Large intestine (tissue), 3 donors: Measurements from ENCODE around the gene TMEM39A. TPM values are rescaled to one million over a fixed set of nuclear protein-coding genes. Genes with fewer than 3 reads are reported as not detected.

Source experiments
- DNase-seq, 2 donors: peaks; one replicate each; pipeline versions ENCODE4 v3.0.0 to v3.0.0-alpha.2; 2013
- H3K27ac ChIP-seq: one replicate; pipeline ENCODE4 v1.5.1; 2013; ENCODE audit warnings: low read length
- H3K27me3 ChIP-seq: 2 replicates; pipeline ENCODE4 v1.6.1; 2013; ENCODE audit warnings: low read length; ENCODE audit not compliant: control insufficient read depth, insufficient read depth
- H3K36me3 ChIP-seq: 2 replicates; pipeline ENCODE4 v1.6.1; 2013; ENCODE audit warnings: low read length; ENCODE audit not compliant: control insufficient read depth, insufficient read depth
- H3K4me1 ChIP-seq: one replicate; pipeline ENCODE4 v1.6.1; 2013; ENCODE audit warnings: low read length; ENCODE audit not compliant: control insufficient read depth, insufficient read depth
- H3K4me3 ChIP-seq: one replicate; pipeline ENCODE4 v1.5.1; 2013; ENCODE audit warnings: low read length
- H3K9me3 ChIP-seq: one replicate; pipeline ENCODE4 v1.6.1; 2013; ENCODE audit warnings: mild to moderate bottlenecking, low read depth, low read length, moderate library complexity; ENCODE audit not compliant: control insufficient read depth
- WGBS: methylation state at CpG from one replicate; pipeline ENCODE4 v1.1.5; 2013; ENCODE audit warnings: low lambda C conversion rate; ENCODE audit not compliant: insufficient coverage; 5-methylcytosine and 5-hydroxymethylcytosine counted together
- polyA plus RNA-seq: library from polyadenylated mRNA; unstranded; fragments of 120-200 nt; gene quantifications from one replicate; pipeline ENCODE4 v1.2.1, GENCODE V29; 2013

Gene TMEM39A
- polyA plus RNA-seq, 1 donor = 37.9 TPM

GRCh38 chr3:119420196-119420595 is 43.2 kb downstream of the TMEM39A start:
- WGBS = no CpG with 5 or more reads among the region's 2 CpGs
- no peaks in the 10 kb centered on the region for H3K4me1 ChIP-seq
- no peaks in the 10 kb centered on the region for H3K27me3 ChIP-seq
- DNase-seq = no peak
- H3K27ac ChIP-seq = no peak overlapping the region
- no peak overlapping the region for H3K4me3 ChIP-seq
- H3K9me3 ChIP-seq = peaks cover 9% of the 10 kb centered on the region
- no peaks in the 10 kb centered on the region for H3K36me3 ChIP-seq

- no peaks in the 10 kb centered on the region for H3K9me3 ChIP-seq
- DNase-seq = peak in 1 of 2 donors; percentile 3
These were observed 44.8 kb downstream of the TMEM39A start for GRCh38 chr3:119418641-119419040.

GRCh38 chr3:119417771-119418512 is 45.5 kb downstream of the TMEM39A start:
- no peak overlapping the region for H3K27ac ChIP-seq
- DNase-seq = peak; percentile 12 to 15
- no peaks in the 10 kb centered on the region for H3K4me1 ChIP-seq
- H3K36me3 ChIP-seq = peaks cover 13% of the 10 kb centered on the region
- 100% methylated on average over 1 of the region's 8 CpGs for WGBS
- H3K4me3 ChIP-seq = no peak overlapping the region
- H3K9me3 ChIP-seq = no peaks in the 10 kb centered on the region
- H3K27me3 ChIP-seq = no peaks in the 10 kb centered on the region

More at GRCh38 chr3:119418641-119419040, 44.8 kb downstream of the TMEM39A start:
- Histone ChIP-seq H3K27ac (no peak overlapping the region), H3K27me3 (no peaks in the 10 kb centered on the region), H3K4me3 (no peak overlapping the region), H3K4me1 (no peaks in the 10 kb centered on the region), H3K36me3 (peaks cover 13% of the 10 kb centered on the region)

- Histone ChIP-seq H3K4me1 (no peaks in the 10 kb centered on the region), H3K9me3 (no peaks in the 10 kb centered on the region), H3K27ac (no peak overlapping the region), H3K27me3 (no peaks in the 10 kb centered on the region), H3K36me3 (peaks cover 13% of the 10 kb centered on the region), H3K4me3 (no peak overlapping the region)
- no CpG with 5 or more reads among the region's 1 CpG for WGBS
- no peak for DNase-seq
These were observed 46.5 kb downstream of the TMEM39A start for GRCh38 chr3:119416873-119417272.

GRCh38 chr3:119413603-119414280 is 49.7 kb downstream of the TMEM39A start:
- H3K4me3 ChIP-seq = no peak overlapping the region
- no peak for DNase-seq
- H3K36me3 ChIP-seq = peaks cover 15% of the 10 kb centered on the region
- H3K9me3 ChIP-seq = no peaks in the 10 kb centered on the region
- H3K27me3 ChIP-seq = no peaks in the 10 kb centered on the region
- WGBS = 100% methylated on average over 1 of the region's 7 CpGs
- H3K27ac ChIP-seq = no peak overlapping the region
- H3K4me1 ChIP-seq = no peaks in the 10 kb centered on the region

- no CpG with 5 or more reads among the region's 1 CpG for WGBS
- no peak for DNase-seq
- no peaks in the 10 kb centered on the region for H3K27me3 ChIP-seq
- no peaks in the 10 kb centered on the region for H3K9me3 ChIP-seq
- H3K36me3 ChIP-seq = peaks cover 13% of the 10 kb centered on the region
- no peak overlapping the region for H3K27ac ChIP-seq
- no peaks in the 10 kb centered on the region for H3K4me1 ChIP-seq
- no peak overlapping the region for H3K4me3 ChIP-seq
These were observed 53.6 kb downstream of the TMEM39A start for GRCh38 chr3:119409844-119410243.

GRCh38 chr3:119408243-119408950 is 55.0 kb downstream of the TMEM39A start:
- no peaks in the 10 kb centered on the region for H3K4me1 ChIP-seq
- WGBS = 50% methylated on average over 1 of the region's 3 CpGs
- DNase-seq = no peak
- no peak overlapping the region for H3K4me3 ChIP-seq
- peaks cover 4% of the 10 kb centered on the region for H3K36me3 ChIP-seq
- H3K9me3 ChIP-seq = no peaks in the 10 kb centered on the region
- H3K27ac ChIP-seq = no peak overlapping the region
- no peaks in the 10 kb centered on the region for H3K27me3 ChIP-seq

GRCh38 chr3:119405315-119405714 is 58.1 kb downstream of the TMEM39A start:
- Histone ChIP-seq H3K4me3 (no peak overlapping the region), H3K4me1 (no peaks in the 10 kb centered on the region), H3K27ac (no peak overlapping the region), H3K9me3 (no peaks in the 10 kb centered on the region), H3K27me3 (no peaks in the 10 kb centered on the region), H3K36me3 (peaks cover 5% of the 10 kb centered on the region)
- no peak for DNase-seq
- WGBS = no CpG with 5 or more reads among the region's 2 CpGs

- Histone ChIP-seq H3K27ac (no peak overlapping the region), H3K27me3 (no peaks in the 10 kb centered on the region), H3K36me3 (peaks cover 2% of the 10 kb centered on the region), H3K4me3 (no peak overlapping the region), H3K9me3 (no peaks in the 10 kb centered on the region), H3K4me1 (no peaks in the 10 kb centered on the region)
- no CpG with 5 or more reads among the region's 1 CpG for WGBS
- DNase-seq = no peak
These were observed 60.2 kb downstream of the TMEM39A start for GRCh38 chr3:119403201-119403600.

GRCh38 chr3:119402791-119403190 is 60.6 kb downstream of the TMEM39A start:
- Histone ChIP-seq H3K36me3 (peaks cover 2% of the 10 kb centered on the region), H3K27ac (no peak overlapping the region), H3K4me1 (no peaks in the 10 kb centered on the region), H3K4me3 (no peak overlapping the region), H3K27me3 (no peaks in the 10 kb centered on the region), H3K9me3 (no peaks in the 10 kb centered on the region)
- no peak for DNase-seq
- 100% methylated on average over 1 of the region's 1 CpG for WGBS
